Measurements from ENCODE around the gene HBEGF.
A peak's percentile ranks its signal among the peaks of the same experiment; 100 is the strongest.

HBEGF gene

DNA sequence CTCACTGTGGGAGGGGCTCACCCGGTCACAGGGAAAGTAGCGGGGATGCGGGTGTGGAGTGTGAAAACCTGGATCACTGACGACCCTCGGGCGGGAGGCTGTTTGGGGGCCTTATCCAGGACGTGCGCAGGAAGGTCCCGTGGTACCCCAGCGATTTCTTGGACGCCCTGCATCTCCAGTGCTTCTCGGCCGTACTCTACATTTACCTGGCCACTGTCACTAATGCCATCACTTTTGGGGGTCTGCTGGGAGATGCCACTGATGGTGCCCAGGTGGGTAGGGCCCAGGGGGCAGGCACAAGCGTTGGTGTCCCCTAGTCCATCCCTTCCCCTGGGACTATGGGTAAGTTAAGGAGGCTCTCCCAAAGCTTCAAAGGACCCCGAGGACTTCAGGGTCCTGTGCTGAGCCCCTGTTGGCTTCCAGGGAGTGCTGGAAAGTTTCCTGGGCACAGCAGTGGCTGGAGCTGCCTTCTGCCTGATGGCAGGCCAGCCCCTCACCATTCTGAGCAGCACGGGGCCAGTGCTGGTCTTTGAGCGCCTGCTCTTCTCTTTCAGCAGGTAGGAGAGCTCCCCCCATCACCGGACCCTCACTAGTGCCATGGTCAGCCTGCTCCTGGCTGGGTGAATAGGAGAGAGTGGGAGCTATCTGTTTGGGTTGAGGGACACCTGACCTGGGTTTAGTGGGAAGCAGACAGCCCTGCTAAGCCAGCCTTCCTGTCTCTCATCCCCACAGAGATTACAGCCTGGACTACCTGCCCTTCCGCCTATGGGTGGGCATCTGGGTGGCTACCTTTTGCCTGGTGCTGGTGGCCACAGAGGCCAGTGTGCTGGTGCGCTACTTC is 17.4 kb upstream of the HBEGF start:
- no peaks in the 10 kb centered on the region for H3K36me3 ChIP-seq (ENCODE audit: control insufficient read depth in 1 of 2, insufficient read depth in 2 of 2, low read depth in 1 of 2, low read length in 2 of 2)
- no peak overlapping the region for H3K27ac ChIP-seq (ENCODE audit: low read length, poor library complexity, severe bottlenecking)
- no peaks in the 10 kb centered on the region for H3K9me3 ChIP-seq (ENCODE audit: control insufficient read depth, low read length)
- H3K9ac ChIP-seq (ENCODE audit: low read length) = peak overlapping the region; percentile 60
- no peak overlapping the region for H2BK5ac ChIP-seq (ENCODE audit: low read depth, low read length, poor library complexity, severe bottlenecking)
- H4K8ac ChIP-seq (ENCODE audit: low read length) = no peak overlapping the region
- H2AK5ac ChIP-seq (ENCODE audit: low read length, severe bottlenecking) = no peak overlapping the region
- peaks cover 8% of the 10 kb centered on the region for H3K4me1 ChIP-seq (ENCODE audit: control insufficient read depth, insufficient read depth, low read depth, low read length)
- H3K14ac ChIP-seq (ENCODE audit: low read length in 2 of 2) = no peak overlapping the region
- H2BK12ac ChIP-seq (ENCODE audit: low read length in 2 of 2) = no peak overlapping the region
- WGBS = 60% methylated on average over 19 of the region's 20 CpGs
- DNase-seq = no peak
- no peak overlapping the region for H3K4me2 ChIP-seq (ENCODE audit: low read length, poor library complexity, severe bottlenecking)
- no peak overlapping the region for H4K91ac ChIP-seq (ENCODE audit: low read length)
- H2BK15ac ChIP-seq (ENCODE audit: low read depth, poor library complexity, severe bottlenecking) = no peak overlapping the region
- H3K4ac ChIP-seq (ENCODE audit: low read depth in 1 of 2, low read length in 2 of 2) = no peak overlapping the region
- peaks cover 0 to 5% of the 10 kb centered on the region in 2 experiments for H3K27me3 ChIP-seq (ENCODE audit: control insufficient read depth in 1 of 2, insufficient read depth in 1 of 2, low read length in 2 of 2)
- no peak overlapping the region for H2BK120ac ChIP-seq (ENCODE audit: low read depth, low read length)
- no peak overlapping the region for H2AFZ ChIP-seq (ENCODE audit: low read depth, low read length)
- peak overlapping the region; percentile 53 to 73 for H3K4me3 ChIP-seq (ENCODE audit: insufficient read depth in 1 of 2, low read depth in 1 of 2, low read length in 2 of 2)
- H3K79me1 ChIP-seq (replicated peaks; ENCODE audit: low read length, poor library complexity, severe bottlenecking) = no peaks in the 10 kb centered on the region
- no peak overlapping the region for H3K18ac ChIP-seq (ENCODE audit: low read depth in 1 of 2, low read length in 2 of 2)
- H3K23ac ChIP-seq (ENCODE audit: low read length in 2 of 2) = no peak overlapping the region

GRCh38 chr5:140362875-140363630 is 16.6 kb upstream of the HBEGF start:
- Histone ChIP-seq H3K23ac (ENCODE audit: low read length in 2 of 2) (no peak overlapping the region), H4K91ac (ENCODE audit: low read length) (no peak overlapping the region), H3K4ac (ENCODE audit: low read depth in 1 of 2, low read length in 2 of 2) (no peak overlapping the region), H3K18ac (ENCODE audit: low read depth in 1 of 2, low read length in 2 of 2) (peak overlapping the region in 1 of 2 experiments; percentile 22), H2BK5ac (ENCODE audit: low read depth, low read length, poor library complexity, severe bottlenecking) (no peak overlapping the region), H3K27me3 (ENCODE audit: control insufficient read depth in 1 of 2, insufficient read depth in 1 of 2, low read length in 2 of 2) (peaks cover 0 to 5% of the 10 kb centered on the region in 2 experiments), H3K36me3 (ENCODE audit: control insufficient read depth in 1 of 2, insufficient read depth in 2 of 2, low read depth in 1 of 2, low read length in 2 of 2) (no peaks in the 10 kb centered on the region), H2AK5ac (ENCODE audit: low read length, severe bottlenecking) (no peak overlapping the region), H2BK15ac (ENCODE audit: low read depth, poor library complexity, severe bottlenecking) (peak overlapping the region; percentile 82), H2BK120ac (ENCODE audit: low read depth, low read length) (no peak overlapping the region), H3K27ac (ENCODE audit: low read length, poor library complexity, severe bottlenecking) (no peak overlapping the region), H3K4me3 (ENCODE audit: insufficient read depth in 1 of 2, low read depth in 1 of 2, low read length in 2 of 2) (peak overlapping the region; percentile 53 to 73), H3K4me1 (ENCODE audit: control insufficient read depth, insufficient read depth, low read depth, low read length) (peaks cover 8% of the 10 kb centered on the region), H3K9ac (ENCODE audit: low read length) (peak overlapping the region; percentile 60), H3K4me2 (ENCODE audit: low read length, poor library complexity, severe bottlenecking) (peak overlapping the region; percentile 85), H3K79me1 (replicated peaks; ENCODE audit: low read length, poor library complexity, severe bottlenecking) (no peaks in the 10 kb centered on the region), H4K8ac (ENCODE audit: low read length) (peak overlapping the region; percentile 91), H2BK12ac (ENCODE audit: low read length in 2 of 2) (no peak overlapping the region), H2AFZ (ENCODE audit: low read depth, low read length) (peak overlapping the region; percentile 94), H3K9me3 (ENCODE audit: control insufficient read depth, low read length) (no peaks in the 10 kb centered on the region), H3K14ac (ENCODE audit: low read length in 2 of 2) (no peak overlapping the region)
- WGBS = 11% methylated on average over 27 of the region's 29 CpGs
- peak; percentile 66 for DNase-seq

DNA sequence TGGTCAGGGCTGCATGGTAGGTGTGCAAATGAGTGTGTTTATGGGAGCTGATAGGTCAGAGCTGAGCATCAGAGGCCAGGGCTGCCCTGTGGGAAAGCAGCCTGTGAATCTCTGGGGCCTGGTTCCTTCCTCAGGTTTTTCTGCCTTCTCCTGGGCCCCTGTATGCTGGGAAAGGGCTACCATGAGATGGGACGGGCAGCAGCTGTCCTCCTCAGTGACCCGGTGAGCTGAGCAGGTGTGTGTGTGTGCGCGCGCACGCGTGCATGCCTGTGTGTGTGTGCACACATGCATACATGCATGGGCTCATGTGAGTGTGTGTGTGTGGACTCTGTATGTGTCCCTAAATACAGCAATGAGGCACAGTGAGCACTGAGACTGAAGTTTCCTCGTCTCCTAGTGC is 15.9 kb upstream of the HBEGF start:
- Histone ChIP-seq H2BK5ac (ENCODE audit: low read depth, low read length, poor library complexity, severe bottlenecking) (no peak overlapping the region), H4K91ac (ENCODE audit: low read length) (no peak overlapping the region)
- 87% methylated on average over 8 of the region's 8 CpGs for WGBS

DNA sequence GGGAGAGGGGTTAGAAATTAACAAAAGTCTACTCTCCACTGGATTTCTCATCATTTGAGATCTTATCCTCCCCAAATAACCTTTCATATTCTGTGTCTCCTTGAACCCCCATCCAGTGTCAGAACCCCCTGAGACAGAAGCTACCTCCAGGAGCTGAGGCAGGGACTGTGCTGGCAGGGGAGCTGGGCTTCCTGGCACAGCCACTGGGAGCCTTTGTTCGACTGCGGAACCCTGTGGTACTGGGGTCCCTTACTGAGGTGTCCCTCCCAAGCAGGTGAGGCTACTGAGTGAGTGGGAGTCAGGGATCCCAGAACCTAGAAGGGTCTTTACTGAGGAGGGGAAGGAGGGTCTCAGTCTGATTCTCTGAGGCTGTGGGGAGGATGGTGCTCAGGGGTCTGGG is 15.5 kb upstream of the HBEGF start:
- no peak for DNase-seq
- Histone ChIP-seq H3K36me3 (ENCODE audit: control insufficient read depth in 1 of 2, insufficient read depth in 2 of 2, low read depth in 1 of 2, low read length in 2 of 2) (no peaks in the 10 kb centered on the region), H2BK12ac (ENCODE audit: low read length in 2 of 2) (no peak overlapping the region), H2BK15ac (ENCODE audit: low read depth, poor library complexity, severe bottlenecking) (no peak overlapping the region), H2AFZ (ENCODE audit: low read depth, low read length) (no peak overlapping the region), H3K14ac (ENCODE audit: low read length in 2 of 2) (no peak overlapping the region), H3K27me3 (ENCODE audit: control insufficient read depth in 1 of 2, insufficient read depth in 1 of 2, low read length in 2 of 2) (peaks cover 0 to 5% of the 10 kb centered on the region in 2 experiments), H2AK5ac (ENCODE audit: low read length, severe bottlenecking) (no peak overlapping the region), H3K9me3 (ENCODE audit: control insufficient read depth, low read length) (no peaks in the 10 kb centered on the region), H3K4me3 (ENCODE audit: insufficient read depth in 1 of 2, low read depth in 1 of 2, low read length in 2 of 2) (no peak overlapping the region), H3K27ac (ENCODE audit: low read length, poor library complexity, severe bottlenecking) (no peak overlapping the region), H3K4me1 (ENCODE audit: control insufficient read depth, insufficient read depth, low read depth, low read length) (peaks cover 12% of the 10 kb centered on the region), H3K79me1 (replicated peaks; ENCODE audit: low read length, poor library complexity, severe bottlenecking) (no peaks in the 10 kb centered on the region), H2BK5ac (ENCODE audit: low read depth, low read length, poor library complexity, severe bottlenecking) (no peak overlapping the region), H4K8ac (ENCODE audit: low read length) (no peak overlapping the region), H3K4me2 (ENCODE audit: low read length, poor library complexity, severe bottlenecking) (no peak overlapping the region), H3K23ac (ENCODE audit: low read length in 2 of 2) (no peak overlapping the region), H3K4ac (ENCODE audit: low read depth in 1 of 2, low read length in 2 of 2) (no peak overlapping the region), H2BK120ac (ENCODE audit: low read depth, low read length) (no peak overlapping the region), H4K91ac (ENCODE audit: low read length) (no peak overlapping the region), H3K18ac (ENCODE audit: low read depth in 1 of 2, low read length in 2 of 2) (no peak overlapping the region), H3K9ac (ENCODE audit: low read length) (no peak overlapping the region)
- 75% methylated on average over 2 of the region's 2 CpGs for WGBS

More for the DNA sequence above, 15.9 kb upstream of the HBEGF start:
- Histone ChIP-seq H3K4ac (ENCODE audit: low read depth in 1 of 2, low read length in 2 of 2) (no peak overlapping the region), H3K4me2 (ENCODE audit: low read length, poor library complexity, severe bottlenecking) (no peak overlapping the region), H3K23ac (ENCODE audit: low read length in 2 of 2) (no peak overlapping the region), H2AK5ac (ENCODE audit: low read length, severe bottlenecking) (no peak overlapping the region), H3K36me3 (ENCODE audit: control insufficient read depth in 1 of 2, insufficient read depth in 2 of 2, low read depth in 1 of 2, low read length in 2 of 2) (no peaks in the 10 kb centered on the region), H3K9ac (ENCODE audit: low read length) (no peak overlapping the region), H4K8ac (ENCODE audit: low read length) (no peak overlapping the region), H3K27ac (ENCODE audit: low read length, poor library complexity, severe bottlenecking) (no peak overlapping the region), H2BK12ac (ENCODE audit: low read length in 2 of 2) (no peak overlapping the region), H2BK15ac (ENCODE audit: low read depth, poor library complexity, severe bottlenecking) (no peak overlapping the region), H3K4me1 (ENCODE audit: control insufficient read depth, insufficient read depth, low read depth, low read length) (peaks cover 11% of the 10 kb centered on the region), H3K14ac (ENCODE audit: low read length in 2 of 2) (peak overlapping the region in 1 of 2 experiments; percentile 44), H3K79me1 (replicated peaks; ENCODE audit: low read length, poor library complexity, severe bottlenecking) (no peaks in the 10 kb centered on the region), H2AFZ (ENCODE audit: low read depth, low read length) (no peak overlapping the region), H3K27me3 (ENCODE audit: control insufficient read depth in 1 of 2, insufficient read depth in 1 of 2, low read length in 2 of 2) (peaks cover 0 to 5% of the 10 kb centered on the region in 2 experiments), H2BK120ac (ENCODE audit: low read depth, low read length) (no peak overlapping the region), H3K9me3 (ENCODE audit: control insufficient read depth, low read length) (no peaks in the 10 kb centered on the region), H3K4me3 (ENCODE audit: insufficient read depth in 1 of 2, low read depth in 1 of 2, low read length in 2 of 2) (no peak overlapping the region), H3K18ac (ENCODE audit: low read depth in 1 of 2, low read length in 2 of 2) (no peak overlapping the region)
- DNase-seq = no peak
